COR-L47 (cell line): ENCODE measurements around the gene STAM.

Source experiments
- DNase-seq: peaks from one replicate; lab custom pipeline; 2025; lab: John Stamatoyannopoulos, UW

STAM gene

DNA sequence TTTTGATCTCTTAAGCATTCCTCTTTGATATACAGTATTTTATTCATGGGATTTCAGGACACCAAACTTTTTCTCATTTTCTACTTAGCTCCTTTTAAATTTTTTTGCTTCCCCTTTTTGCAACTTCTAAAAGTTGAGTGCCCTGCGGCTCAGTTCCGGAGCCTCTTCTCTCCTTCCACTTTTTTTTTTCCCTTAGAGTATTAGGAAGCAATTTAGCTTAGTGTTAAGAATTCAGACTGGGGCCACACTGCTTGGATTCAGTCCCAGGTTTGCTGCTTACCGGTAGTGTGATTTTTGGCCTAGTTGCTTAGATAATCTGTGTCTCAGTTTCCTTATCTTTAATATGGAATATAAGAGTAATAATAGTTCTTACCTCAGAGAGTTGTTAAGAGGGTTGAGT is 3.4 kb downstream of the STAM start:
- DNase-seq: no peak

GRCh38 chr10:17648243-17649035 is 4.5 kb downstream of the STAM start:
- no peak for DNase-seq

DNA sequence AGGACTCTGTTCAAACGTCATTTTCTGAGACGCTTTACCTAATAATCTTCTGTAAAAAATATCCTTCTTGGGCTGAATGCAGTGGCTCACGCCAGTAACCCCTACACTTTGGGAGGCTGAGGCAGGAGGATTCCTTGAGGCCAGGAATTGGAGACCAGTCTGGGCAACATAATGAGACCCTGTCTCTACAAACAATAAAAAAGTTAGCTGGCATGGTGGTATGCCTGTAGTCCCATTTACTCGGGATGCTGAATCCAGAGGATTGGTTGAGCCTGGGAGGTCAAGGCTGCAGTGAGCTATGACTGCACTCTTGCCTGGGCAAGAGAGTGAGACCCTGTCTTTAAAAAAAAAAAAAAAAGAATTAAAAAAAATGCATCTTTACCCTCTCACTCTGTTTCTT is 5.1 kb downstream of the STAM start:
- no peak for DNase-seq

- DNase-seq: no peak
Measured at GRCh38 chr10:17649836-17650235, 5.9 kb downstream of the STAM start.

DNA sequence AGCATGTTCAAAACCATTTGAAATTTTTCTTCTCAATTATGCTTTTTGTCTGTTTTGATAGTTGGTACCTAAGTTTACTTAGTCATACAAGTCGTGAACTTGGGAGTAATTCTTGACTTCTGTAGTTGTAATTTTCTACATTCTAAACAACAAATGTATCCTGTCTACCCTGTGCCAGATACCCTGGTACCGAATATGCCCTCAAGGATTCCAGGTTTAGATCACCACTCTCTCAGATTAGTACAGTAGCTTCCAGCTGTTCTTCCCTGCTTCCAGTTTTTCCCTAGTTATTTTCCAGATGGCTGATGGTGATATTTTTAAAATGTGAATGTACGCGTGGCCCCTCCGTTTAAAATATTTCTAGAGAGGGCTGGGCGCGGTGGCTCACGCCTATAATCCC is 6.5 kb downstream of the STAM start:
- no peak for DNase-seq

GRCh38 chr10:17651896-17652295 is 7.9 kb downstream of the STAM start:
- no peak for DNase-seq

GRCh38 chr10:17652585-17652984 is 8.6 kb downstream of the STAM start:
- DNase-seq: no peak

DNA sequence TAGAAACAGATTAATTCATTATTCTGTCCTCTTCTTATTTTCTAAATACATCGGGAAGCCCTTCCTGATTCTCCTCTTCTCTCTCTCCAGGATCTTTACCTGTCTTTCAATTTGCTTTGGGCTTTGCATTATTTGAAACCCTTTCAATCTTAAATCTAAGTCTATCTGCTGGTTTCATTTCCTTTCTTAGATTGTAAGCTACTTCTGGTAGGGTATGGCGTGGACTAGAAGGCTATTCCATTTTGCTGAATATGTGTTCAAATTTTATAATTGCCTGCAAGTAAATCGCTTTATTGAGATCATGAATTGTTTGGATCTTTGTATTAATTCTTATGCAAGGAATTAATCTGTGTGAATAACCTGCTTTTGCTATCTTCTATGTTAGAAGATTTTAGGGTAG is 11.1 kb downstream of the STAM start:
- no peak for DNase-seq

- no peak for DNase-seq
Measured at GRCh38 chr10:17655567-17656146, 11.7 kb downstream of the STAM start.

- DNase-seq: no peak
Measured at GRCh38 chr10:17657103-17657500, 13.2 kb downstream of the STAM start.

DNA sequence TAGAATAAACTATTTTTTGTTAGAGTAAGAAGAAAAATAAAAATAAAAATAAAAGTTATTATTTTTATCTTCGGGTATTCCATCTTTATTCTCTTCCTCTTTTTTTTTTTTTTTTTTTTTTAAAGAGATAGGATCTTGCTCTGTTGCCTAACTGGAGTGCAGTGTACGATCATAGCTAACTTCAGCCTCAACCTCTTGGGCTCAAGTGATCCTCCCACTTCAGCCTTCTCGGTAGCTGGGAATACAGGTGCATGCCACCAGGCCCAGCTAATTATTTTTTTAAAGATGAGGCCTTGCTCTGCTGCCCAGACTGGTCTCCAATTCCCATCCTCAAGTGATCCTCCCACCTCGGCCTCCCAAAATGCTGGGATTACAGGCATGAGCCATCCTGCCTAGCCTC is 15.4 kb downstream of the STAM start:
- DNase-seq: no peak

DNA sequence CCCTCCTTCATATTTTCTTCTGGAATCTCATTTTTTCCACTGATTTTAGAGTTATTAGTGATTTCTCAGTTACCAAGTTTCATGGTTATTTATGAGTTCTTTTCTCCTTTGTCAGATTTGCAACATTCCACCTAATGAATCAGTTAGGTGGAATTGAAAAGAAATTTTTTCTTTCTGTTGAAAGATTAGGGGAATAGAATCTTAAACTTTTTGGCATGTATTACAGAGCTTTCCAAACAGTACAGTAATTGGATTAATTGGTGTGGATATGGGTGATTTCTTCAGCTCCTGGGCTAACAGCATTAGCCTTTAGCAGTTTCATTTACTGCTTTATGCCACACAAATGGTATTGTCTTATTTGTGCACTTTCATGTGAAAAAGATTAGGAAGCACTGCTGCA is 17.0 kb downstream of the STAM start:
- DNase-seq: no peak

DNA sequence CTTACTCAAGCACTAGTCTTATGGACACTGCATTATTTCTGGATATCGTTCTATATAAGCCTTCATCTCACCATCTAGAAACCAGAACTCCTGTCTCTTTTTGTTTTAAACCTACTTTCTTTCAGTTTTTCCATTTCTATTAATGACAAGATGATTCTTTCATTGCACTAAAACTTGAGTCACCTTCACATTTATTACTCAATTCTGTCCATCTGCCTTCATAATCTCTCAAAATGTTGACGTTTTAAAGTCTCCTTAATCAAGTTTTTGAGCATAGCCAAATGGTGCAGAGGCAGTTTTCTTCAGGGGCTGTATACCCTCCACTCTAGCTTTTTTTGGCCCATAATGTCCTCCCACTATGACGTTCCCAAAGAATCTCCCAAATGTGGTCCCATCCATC is 17.6 kb downstream of the STAM start:
- DNase-seq: no peak

- no peak for DNase-seq
Measured at GRCh38 chr10:17662193-17663138, 18.5 kb downstream of the STAM start.

DNA sequence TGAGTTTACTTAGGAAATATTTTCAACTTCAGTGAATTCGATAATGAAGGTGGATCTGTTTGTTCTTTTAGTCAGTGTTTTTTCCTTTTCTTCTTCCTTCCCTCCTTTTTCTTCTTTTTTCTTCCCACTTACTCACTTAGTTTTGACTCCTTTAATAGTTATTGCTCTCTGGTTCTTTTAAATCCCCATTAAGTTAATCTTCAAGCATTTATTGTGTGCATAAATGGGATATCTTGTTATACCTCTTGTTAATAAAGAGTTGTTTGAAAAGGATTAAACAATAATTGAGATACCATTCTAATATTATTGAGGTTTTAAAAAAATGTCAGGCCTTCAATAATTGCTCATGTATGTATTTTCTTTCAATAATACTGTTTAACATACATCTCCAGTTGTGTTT is 19.5 kb downstream of the STAM start:
- no peak for DNase-seq

GRCh38 chr10:17665747-17666146 is 21.8 kb downstream of the STAM start:
- no peak for DNase-seq

DNA sequence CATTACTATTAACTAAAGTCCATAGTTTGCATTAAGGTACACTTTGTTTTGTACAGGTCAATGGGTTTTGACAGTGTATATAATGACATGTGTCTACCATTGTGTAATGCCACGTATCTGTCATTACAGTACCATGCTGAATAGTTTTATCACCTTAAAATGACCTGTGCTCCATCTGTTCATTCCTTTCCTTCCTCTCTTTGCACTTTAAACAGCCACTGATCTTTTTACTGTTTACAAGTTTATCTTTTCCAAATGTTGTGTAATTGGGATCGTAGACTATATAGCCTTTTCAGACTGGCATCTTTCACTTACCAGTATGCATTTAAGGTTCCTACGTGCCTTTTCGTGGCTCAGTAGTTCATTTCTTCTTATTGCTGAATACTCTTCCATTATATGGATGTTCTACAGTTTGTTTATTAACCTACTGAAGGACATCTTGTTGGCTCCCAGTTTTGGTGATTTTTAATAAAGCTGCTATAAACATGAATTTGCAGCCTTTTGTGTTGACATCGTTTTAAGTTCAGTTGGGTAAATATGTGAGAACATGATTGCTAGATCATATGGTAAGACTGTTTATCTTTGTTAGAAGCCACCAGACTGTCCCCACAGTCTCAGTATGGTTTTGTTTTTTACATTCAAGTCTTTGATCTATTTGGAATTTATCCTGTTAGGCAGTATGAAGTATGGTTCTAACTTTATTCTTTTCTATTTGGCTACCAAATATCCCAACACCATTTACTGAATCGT is 24.7 kb downstream of the STAM start:
- DNase-seq: no peak

DNA sequence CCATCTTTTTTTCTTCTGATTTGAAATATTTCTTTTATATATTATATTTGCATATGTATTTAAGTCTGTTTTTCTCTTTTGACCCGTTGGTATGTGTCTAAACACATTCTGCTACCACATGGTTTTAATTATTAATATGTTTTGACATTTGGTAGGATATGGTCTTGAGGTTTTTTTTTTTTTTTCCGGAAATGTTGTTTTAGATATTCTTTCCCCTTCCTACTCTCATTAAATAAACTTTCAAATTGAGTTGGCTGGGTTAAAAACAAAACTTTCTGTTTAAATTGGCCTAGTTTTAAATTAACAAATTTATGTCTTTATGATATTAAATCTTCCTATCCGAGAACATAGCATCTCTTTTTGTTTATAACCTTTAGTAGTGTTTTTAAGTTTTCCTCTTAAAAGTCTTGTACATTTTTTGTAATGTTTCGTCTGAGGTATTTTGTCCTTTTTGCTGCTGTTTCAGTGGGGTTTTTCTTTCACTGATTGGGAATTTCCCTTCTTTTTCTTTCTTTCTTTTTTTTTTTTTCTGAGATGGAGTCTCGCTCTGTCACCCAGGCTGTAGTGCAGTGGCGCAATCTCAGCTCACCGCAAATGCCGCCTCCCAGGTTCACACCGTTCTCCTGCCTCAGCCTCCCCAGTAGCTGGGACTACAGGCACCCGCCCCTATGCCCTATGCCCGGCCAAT is 25.4 kb downstream of the STAM start:
- no peak for DNase-seq

- DNase-seq: no peak
Measured at GRCh38 chr10:17671307-17671706, 27.4 kb downstream of the STAM start.

- no peak for DNase-seq
Measured at GRCh38 chr10:17673471-17674061, 29.6 kb downstream of the STAM start.

DNA sequence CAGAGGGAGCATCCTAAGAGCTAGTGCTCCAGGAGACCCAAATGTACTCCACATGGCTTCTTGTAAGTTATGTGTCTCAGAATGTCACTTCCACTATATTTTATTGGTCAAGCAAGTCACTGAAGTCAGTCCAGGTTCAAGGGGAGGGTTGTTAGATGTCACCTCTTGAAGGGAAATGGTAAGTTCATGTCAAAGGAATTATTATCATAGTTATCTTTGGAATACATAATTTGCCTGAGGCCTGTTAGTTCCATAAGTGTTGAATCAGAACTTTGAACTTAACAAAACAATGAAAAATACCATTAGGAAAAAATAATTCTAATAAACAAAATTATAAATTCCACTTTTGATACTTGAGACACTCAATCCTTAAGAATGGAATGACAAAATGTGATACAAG is 30.6 kb downstream of the STAM start:
- DNase-seq: no peak
